ENCODE results near the gene CCDC85A. TPM values are rescaled to one million over a fixed set of nuclear protein-coding genes. Genes with fewer than 3 reads are reported as not detected.

The CCDC85A gene
- total RNA-seq, 1 donor from 2014 or later, result 22.2 TPM

DNA sequence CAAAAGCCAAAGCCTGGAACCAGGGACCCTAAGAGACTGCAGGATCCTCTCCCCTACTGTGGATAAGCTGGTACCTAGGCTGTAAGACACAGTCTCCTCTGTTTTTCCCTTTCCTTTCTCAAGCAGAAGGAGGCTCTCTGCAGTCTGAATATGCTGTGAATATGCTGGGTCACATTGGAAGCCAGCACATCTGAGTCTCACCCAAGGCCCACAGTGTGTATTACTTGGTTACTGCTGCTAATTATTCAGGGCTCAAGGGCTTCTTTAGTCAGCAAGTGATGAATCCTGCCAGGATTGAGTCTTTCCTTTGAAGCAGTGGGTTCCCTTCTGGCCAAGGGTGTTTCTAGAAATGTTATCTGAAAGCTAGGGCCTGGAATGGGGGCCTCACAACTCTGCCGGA, 60.7 kb downstream of the CCDC85A start:
- H3K27ac ChIP-seq, result no peak overlapping the region
- no peak overlapping the region for H3K4me3 ChIP-seq
- no peaks in the 10 kb centered on the region for H3K27me3 ChIP-seq
- TF ChIP-seq, protein P1, sequence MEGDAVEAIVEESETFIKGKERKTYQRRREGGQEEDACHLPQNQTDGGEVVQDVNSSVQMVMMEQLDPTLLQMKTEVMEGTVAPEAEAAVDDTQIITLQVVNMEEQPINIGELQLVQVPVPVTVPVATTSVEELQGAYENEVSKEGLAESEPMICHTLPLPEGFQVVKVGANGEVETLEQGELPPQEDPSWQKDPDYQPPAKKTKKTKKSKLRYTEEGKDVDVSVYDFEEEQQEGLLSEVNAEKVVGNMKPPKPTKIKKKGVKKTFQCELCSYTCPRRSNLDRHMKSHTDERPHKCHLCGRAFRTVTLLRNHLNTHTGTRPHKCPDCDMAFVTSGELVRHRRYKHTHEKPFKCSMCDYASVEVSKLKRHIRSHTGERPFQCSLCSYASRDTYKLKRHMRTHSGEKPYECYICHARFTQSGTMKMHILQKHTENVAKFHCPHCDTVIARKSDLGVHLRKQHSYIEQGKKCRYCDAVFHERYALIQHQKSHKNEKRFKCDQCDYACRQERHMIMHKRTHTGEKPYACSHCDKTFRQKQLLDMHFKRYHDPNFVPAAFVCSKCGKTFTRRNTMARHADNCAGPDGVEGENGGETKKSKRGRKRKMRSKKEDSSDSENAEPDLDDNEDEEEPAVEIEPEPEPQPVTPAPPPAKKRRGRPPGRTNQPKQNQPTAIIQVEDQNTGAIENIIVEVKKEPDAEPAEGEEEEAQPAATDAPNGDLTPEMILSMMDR (IDR thresholded peaks at IDR 0.05), result no peak
- intact Hi-C loops (cut with DNase I), result no loop called here
- no peaks in the 10 kb centered on the region for H3K9me3 ChIP-seq
- ATAC-seq (no peak), DNase-seq (no peak)
- no peaks in the 10 kb centered on the region for H3K4me1 ChIP-seq
- no peaks in the 10 kb centered on the region for H3K36me3 ChIP-seq

DNA sequence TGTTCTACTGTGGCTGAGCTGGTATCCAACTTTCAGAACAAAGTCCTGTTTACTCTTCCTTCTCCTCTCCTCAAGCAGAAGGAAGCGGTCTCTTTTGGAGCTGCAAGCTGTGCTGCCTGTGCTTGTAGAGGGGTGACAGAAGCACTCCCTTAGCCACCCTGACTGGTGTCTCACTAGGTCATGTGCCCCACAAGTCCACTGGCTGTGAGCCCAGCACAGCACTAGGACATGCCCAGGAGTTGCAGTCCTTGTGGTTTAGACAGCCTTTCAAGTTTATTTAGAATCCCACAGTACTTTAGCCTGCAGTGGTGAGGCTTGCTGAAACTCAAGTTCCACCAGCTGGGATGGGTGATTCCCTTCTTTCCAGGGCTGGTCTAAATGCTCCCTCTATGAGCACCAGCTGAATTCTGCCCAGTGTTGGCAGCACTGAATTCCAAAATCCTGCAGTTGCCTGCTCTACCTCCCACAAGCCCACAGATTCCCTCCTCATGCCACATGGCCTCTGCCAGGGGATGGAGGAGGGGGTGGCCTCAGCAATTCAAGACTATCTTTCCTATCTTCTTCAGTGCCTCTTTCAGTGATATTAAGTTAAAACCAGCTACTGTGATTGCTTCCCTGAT, 61.2 kb downstream of the CCDC85A start:
- intact Hi-C loops (cut with DNase I), result no loop called here
- no peaks in the 10 kb centered on the region for H3K36me3 ChIP-seq
- H3K4me1 ChIP-seq, result no peaks in the 10 kb centered on the region
- TF ChIP-seq, protein P1 (IDR thresholded peaks at IDR 0.05), result no peak
- no peak overlapping the region for H3K27ac ChIP-seq
- no peaks in the 10 kb centered on the region for H3K27me3 ChIP-seq
- DNase-seq, result no peak
- ATAC-seq, result peak; percentile 55
- no peaks in the 10 kb centered on the region for H3K9me3 ChIP-seq
- no peak overlapping the region for H3K4me3 ChIP-seq

GRCh38 chr2:56248965-56249742, 65.4 kb downstream of the CCDC85A start:
- ATAC-seq (peak; percentile 19), DNase-seq (no peak)
- Histone ChIP-seq H3K36me3 (no peaks in the 10 kb centered on the region), H3K9me3 (no peaks in the 10 kb centered on the region), H3K4me1 (no peaks in the 10 kb centered on the region), H3K27me3 (no peaks in the 10 kb centered on the region), H3K4me3 (no peak overlapping the region), H3K27ac (no peak overlapping the region)
- intact Hi-C loops (cut with DNase I), result no loop called here
- TF ChIP-seq, protein P1 (IDR thresholded peaks at IDR 0.05), result no peak

GRCh38 chr2:56250153-56250729, 66.5 kb downstream of the CCDC85A start:
- Histone ChIP-seq H3K4me3 (no peak overlapping the region), H3K27me3 (no peaks in the 10 kb centered on the region), H3K4me1 (no peaks in the 10 kb centered on the region), H3K36me3 (no peaks in the 10 kb centered on the region), H3K9me3 (no peaks in the 10 kb centered on the region), H3K27ac (no peak overlapping the region)
- DNase-seq (no peak), ATAC-seq (no peak)
- TF ChIP-seq, protein P1 (IDR thresholded peaks at IDR 0.05), result no peak
- intact Hi-C loops (cut with DNase I), result no loop called here

DNA sequence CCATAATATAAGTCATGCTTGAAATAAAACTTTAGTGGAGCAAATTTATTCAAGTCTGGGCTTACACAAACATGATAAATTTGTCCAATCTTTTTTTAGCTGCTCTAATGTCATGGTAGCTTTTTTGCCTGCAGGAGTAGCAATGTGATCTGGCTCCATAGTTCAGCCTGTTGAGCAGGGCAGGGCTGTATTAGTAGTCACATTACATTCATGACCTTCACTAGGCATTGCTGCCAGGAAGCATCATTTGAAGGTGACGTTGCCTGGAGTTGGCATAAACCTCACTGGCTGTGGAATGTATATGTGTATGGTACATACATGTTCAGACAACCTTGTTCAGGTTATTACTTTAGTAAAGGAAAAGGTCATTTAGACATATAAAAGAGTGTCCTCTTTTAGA, 76.6 kb downstream of the CCDC85A start:
- DNase-seq (no peak), ATAC-seq (no peak)
- Histone ChIP-seq H3K27ac (no peak overlapping the region), H3K4me1 (no peaks in the 10 kb centered on the region), H3K27me3 (no peaks in the 10 kb centered on the region), H3K9me3 (no peaks in the 10 kb centered on the region), H3K36me3 (no peaks in the 10 kb centered on the region), H3K4me3 (no peak overlapping the region)
- TF ChIP-seq, protein P1 (IDR thresholded peaks at IDR 0.05), result no peak
- intact Hi-C loops (cut with DNase I), result no loop called here

Data from upper lobe of right lung (tissue), 1 donor.